Measurements from ENCODE around the gene TMPRSS7.

DNA sequence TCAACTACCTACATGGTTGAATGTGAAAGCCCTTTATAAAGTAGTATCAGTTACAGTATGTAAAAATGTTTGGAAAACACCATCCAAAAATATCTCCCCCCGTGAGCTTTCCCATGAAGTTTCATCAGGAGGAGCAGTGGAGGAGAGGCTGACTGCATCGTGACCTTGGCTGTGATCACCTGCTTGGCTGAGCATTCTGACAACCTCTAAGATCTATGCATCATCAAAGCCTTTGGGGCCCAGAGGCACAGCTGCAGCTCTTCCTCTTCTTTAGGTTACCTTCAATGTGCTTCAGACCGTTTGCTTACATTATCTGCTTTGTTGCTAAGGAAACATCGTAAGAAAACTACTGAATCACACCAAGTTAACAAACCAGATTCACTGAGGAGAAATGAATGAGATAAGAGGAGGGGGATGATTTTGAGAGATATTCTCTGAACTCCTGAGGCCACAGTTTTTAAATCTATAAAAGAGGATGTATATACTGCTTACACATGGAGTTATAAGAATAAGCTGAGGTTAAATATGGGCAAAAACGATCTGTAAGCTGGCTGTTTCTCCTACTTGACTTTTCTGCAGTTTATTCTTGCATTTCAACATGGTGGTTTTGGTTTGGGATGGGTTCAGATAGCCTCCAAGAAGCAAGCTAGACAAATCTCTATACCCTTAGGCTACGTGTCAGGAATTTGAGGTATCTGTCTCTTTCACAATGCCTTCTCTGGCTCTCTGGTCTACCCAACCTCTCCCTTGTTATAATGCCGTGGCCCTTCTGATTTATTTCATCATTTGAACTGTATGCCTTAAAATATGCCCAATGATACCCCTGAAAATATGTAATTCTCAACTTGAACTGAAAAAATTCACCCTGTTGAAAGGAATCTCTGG lies 94.5 kb downstream of the TMPRSS7 start:
- TF ChIP-seq, protein P1, sequence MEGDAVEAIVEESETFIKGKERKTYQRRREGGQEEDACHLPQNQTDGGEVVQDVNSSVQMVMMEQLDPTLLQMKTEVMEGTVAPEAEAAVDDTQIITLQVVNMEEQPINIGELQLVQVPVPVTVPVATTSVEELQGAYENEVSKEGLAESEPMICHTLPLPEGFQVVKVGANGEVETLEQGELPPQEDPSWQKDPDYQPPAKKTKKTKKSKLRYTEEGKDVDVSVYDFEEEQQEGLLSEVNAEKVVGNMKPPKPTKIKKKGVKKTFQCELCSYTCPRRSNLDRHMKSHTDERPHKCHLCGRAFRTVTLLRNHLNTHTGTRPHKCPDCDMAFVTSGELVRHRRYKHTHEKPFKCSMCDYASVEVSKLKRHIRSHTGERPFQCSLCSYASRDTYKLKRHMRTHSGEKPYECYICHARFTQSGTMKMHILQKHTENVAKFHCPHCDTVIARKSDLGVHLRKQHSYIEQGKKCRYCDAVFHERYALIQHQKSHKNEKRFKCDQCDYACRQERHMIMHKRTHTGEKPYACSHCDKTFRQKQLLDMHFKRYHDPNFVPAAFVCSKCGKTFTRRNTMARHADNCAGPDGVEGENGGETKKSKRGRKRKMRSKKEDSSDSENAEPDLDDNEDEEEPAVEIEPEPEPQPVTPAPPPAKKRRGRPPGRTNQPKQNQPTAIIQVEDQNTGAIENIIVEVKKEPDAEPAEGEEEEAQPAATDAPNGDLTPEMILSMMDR (conservative IDR thresholded peaks at IDR 0.05; ENCODE audit: low read depth in 2 of 2): no peak
- TF ChIP-seq EZH2phosphoT487 (IDR thresholded peaks at IDR 0.05; ENCODE audit: unreplicated experiment): no peak
- no peak for TF ChIP-seq POLR2AphosphoS5 (IDR thresholded peaks at IDR 0.05; ENCODE audit: low read depth)
- TF ChIP-seq CREB1 (CRISPR knock-in tag; IDR thresholded peaks at IDR 0.05; ENCODE audit: low read depth): no peak
- TF ChIP-seq, protein P2, sequence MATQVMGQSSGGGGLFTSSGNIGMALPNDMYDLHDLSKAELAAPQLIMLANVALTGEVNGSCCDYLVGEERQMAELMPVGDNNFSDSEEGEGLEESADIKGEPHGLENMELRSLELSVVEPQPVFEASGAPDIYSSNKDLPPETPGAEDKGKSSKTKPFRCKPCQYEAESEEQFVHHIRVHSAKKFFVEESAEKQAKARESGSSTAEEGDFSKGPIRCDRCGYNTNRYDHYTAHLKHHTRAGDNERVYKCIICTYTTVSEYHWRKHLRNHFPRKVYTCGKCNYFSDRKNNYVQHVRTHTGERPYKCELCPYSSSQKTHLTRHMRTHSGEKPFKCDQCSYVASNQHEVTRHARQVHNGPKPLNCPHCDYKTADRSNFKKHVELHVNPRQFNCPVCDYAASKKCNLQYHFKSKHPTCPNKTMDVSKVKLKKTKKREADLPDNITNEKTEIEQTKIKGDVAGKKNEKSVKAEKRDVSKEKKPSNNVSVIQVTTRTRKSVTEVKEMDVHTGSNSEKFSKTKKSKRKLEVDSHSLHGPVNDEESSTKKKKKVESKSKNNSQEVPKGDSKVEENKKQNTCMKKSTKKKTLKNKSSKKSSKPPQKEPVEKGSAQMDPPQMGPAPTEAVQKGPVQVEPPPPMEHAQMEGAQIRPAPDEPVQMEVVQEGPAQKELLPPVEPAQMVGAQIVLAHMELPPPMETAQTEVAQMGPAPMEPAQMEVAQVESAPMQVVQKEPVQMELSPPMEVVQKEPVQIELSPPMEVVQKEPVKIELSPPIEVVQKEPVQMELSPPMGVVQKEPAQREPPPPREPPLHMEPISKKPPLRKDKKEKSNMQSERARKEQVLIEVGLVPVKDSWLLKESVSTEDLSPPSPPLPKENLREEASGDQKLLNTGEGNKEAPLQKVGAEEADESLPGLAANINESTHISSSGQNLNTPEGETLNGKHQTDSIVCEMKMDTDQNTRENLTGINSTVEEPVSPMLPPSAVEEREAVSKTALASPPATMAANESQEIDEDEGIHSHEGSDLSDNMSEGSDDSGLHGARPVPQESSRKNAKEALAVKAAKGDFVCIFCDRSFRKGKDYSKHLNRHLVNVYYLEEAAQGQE (IDR thresholded peaks at IDR 0.05; ENCODE audit: unreplicated experiment): no peak
- TF ChIP-seq EZH2 (IDR thresholded peaks at IDR 0.05; ENCODE audit: low read depth, unreplicated experiment): no peak
- no peak for TF ChIP-seq JUNB (IDR thresholded peaks at IDR 0.05; ENCODE audit: unreplicated experiment)
- no peak for TF ChIP-seq ZNF331 (CRISPR knock-in tag; IDR thresholded peaks at IDR 0.05; ENCODE audit: low read depth)
- TF ChIP-seq, protein P3, sequence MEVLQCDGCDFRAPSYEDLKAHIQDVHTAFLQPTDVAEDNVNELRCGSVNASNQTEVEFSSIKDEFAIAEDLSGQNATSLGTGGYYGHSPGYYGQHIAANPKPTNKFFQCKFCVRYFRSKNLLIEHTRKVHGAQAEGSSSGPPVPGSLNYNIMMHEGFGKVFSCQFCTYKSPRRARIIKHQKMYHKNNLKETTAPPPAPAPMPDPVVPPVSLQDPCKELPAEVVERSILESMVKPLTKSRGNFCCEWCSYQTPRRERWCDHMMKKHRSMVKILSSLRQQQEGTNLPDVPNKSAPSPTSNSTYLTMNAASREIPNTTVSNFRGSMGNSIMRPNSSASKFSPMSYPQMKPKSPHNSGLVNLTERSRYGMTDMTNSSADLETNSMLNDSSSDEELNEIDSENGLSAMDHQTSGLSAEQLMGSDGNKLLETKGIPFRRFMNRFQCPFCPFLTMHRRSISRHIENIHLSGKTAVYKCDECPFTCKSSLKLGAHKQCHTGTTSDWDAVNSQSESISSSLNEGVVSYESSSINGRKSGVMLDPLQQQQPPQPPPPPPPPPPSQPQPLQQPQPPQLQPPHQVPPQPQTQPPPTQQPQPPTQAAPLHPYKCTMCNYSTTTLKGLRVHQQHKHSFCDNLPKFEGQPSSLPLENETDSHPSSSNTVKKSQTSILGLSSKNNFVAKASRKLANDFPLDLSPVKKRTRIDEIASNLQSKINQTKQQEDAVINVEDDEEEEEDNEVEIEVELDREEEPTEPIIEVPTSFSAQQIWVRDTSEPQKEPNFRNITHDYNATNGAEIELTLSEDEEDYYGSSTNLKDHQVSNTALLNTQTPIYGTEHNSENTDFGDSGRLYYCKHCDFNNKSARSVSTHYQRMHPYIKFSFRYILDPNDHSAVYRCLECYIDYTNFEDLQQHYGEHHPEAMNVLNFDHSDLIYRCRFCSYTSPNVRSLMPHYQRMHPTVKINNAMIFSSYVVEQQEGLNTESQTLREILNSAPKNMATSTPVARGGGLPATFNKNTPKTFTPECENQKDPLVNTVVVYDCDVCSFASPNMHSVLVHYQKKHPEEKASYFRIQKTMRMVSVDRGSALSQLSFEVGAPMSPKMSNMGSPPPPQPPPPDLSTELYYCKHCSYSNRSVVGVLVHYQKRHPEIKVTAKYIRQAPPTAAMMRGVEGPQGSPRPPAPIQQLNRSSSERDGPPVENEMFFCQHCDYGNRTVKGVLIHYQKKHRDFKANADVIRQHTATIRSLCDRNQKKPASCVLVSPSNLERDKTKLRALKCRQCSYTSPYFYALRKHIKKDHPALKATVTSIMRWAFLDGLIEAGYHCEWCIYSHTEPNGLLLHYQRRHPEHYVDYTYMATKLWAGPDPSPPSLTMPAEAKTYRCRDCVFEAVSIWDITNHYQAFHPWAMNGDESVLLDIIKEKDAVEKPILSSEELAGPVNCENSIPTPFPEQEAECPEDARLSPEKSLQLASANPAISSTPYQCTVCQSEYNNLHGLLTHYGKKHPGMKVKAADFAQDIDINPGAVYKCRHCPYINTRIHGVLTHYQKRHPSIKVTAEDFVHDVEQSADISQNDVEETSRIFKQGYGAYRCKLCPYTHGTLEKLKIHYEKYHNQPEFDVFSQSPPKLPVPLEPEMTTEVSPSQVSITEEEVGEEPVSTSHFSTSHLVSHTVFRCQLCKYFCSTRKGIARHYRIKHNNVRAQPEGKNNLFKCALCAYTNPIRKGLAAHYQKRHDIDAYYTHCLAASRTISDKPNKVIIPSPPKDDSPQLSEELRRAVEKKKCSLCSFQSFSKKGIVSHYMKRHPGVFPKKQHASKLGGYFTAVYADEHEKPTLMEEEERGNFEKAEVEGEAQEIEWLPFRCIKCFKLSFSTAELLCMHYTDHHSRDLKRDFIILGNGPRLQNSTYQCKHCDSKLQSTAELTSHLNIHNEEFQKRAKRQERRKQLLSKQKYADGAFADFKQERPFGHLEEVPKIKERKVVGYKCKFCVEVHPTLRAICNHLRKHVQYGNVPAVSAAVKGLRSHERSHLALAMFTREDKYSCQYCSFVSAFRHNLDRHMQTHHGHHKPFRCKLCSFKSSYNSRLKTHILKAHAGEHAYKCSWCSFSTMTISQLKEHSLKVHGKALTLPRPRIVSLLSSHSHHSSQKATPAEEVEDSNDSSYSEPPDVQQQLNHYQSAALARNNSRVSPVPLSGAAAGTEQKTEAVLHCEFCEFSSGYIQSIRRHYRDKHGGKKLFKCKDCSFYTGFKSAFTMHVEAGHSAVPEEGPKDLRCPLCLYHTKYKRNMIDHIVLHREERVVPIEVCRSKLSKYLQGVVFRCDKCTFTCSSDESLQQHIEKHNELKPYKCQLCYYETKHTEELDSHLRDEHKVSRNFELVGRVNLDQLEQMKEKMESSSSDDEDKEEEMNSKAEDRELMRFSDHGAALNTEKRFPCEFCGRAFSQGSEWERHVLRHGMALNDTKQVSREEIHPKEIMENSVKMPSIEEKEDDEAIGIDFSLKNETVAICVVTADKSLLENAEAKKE (CRISPR knock-in tag; IDR thresholded peaks at IDR 0.05): no peak
- TF ChIP-seq, protein P4, sequence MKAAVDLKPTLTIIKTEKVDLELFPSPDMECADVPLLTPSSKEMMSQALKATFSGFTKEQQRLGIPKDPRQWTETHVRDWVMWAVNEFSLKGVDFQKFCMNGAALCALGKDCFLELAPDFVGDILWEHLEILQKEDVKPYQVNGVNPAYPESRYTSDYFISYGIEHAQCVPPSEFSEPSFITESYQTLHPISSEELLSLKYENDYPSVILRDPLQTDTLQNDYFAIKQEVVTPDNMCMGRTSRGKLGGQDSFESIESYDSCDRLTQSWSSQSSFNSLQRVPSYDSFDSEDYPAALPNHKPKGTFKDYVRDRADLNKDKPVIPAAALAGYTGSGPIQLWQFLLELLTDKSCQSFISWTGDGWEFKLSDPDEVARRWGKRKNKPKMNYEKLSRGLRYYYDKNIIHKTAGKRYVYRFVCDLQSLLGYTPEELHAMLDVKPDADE (IDR thresholded peaks at IDR 0.05): no peak

All from GM23338 (cell line).